HG02973 (cell line): ENCODE data around the gene NEK11.

ENCODE experiments used
- ATAC-seq: cut with Tn5 transposase; IDR thresholded peaks from one replicate; pipeline ENCODE4 v1.9.1; 2021; ENCODE audit warnings: moderate library complexity; ENCODE audit not compliant: unreplicated experiment

NEK11 gene

DNA sequence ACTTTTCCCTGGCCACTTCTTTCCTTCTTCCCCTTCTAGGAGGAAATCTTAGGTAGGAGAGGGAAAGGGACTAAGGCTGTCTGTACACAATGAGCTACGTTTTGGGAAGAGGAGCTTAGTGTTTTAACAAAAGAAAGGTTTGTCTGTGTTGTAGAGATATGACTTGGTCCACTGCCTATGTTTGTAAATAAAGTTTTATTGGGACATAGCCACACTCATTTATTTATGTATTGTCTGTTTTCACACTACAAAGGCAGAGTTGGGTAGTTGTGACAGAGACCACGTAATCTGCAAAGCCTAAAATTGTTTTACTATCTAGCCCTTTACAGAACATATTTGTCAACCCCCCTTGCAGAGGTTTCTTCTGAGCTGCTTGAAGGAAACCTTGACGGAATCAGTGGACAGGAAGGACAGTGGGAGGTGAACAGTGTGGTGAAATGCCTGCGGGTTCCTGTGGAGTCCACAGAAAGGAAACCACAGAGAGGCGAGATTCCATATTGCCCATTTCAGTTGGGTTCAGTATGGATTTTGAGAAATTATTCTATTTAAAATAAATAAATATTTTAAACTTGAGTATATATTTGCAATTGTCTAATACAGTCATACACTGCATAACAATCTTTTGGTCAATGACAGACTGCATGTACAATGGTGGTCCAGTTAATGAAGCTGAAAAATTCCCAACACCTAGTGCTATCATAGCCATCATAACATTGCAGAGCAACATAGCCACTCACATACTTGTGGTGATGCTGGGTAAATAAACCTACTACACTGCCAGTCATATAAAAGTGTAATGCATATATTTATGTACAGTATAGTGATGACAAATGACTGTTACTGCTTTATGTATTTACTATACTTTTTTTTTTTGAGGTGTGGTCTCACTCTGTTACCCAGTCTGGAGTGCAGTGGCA, 197.0 kb downstream of the NEK11 start:
- no peak for ATAC-seq

DNA sequence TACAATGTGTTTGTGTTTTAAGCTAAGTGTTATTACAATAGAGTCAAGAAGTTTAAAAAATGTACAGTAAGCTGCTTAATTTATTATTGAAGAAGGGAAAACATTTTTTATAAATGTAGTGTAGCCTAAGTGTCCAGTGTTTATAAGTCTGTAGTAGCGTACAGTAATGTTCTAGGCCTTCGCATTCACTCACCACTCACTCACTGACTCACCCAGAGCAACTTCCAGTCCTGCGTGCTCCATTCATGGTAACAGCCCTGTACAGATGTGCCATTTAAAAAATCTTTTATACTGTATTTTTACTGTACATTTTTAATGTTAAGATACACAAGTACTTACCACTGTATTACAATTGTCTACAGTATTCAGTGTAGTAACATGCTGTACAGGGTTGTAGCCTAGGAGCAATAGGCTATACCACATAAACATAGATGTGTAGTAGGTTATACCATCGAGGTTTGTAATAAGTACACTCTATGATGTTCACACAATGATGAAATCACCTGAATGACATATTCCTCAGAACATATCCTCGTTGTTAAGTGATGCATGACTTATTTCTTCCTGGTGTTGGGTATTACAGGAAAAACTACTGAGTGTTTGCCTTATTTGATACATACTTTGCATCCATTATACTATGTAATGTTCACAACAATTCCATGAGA, 198.3 kb downstream of the NEK11 start:
- no peak for ATAC-seq

GRCh38 chr3:131228522-131228921, 201.8 kb downstream of the NEK11 start:
- no peak for ATAC-seq

DNA sequence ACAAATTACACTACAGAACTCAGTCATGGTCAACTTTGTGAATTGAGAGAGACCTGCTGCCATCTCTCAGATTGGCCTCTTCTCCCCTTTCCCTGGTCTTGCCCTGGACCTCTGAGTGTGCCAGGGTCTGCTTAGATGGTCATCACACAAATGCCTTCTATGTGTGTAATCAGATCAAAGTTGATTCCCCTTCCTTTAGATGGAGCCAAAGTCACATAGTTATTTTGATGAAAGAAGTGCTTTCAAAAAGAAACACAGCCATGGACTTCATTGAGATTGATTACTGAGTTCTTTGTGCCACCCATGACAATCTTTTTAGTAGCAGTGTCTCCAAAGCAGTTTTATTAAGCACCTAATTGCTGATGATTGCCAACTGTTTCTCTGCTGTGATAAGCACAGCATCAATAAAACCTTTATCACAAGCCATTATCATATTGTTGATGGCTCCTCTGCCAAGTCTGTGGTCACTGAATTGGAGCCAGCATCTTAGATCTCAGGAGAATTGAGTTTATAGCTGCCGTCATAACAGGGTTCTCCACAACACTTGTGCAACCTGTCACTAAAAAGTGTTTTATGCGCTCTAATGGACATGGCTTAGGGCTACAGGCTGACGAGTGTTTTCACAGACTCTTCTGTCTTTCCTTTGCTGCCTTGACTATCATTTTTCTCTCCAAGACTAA, 205.2 kb downstream of the NEK11 start:
- no peak for ATAC-seq

DNA sequence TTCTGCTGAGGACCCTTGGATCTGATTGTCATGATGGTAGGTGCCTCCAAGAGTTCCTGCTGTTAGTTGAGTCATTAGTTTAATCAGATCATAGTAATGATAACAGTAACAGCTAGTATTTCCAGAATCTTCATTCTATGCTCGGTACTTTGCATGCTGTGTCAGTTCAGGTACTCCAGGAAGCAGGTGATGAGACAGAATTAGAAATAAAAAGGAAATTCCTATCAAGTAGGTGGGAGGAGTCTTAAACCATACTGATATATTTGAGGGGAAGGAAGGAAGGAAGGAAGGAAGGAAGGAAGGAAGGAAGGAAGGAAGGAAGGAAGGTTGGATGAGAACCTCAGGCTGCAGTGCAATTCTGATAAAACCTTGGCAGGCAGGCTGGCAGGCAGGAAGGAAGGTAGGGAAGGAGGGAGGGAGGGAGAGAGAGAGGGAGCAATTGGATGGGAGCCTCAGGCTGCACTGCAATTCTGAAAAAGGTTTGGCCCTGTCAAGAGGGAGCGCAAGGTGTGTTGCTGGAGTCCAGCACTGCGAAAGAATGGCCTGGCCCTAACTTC, 206.1 kb downstream of the NEK11 start:
- no peak for ATAC-seq

- no peak for ATAC-seq
Observed at GRCh38 chr3:131233900-131234668, 207.4 kb downstream of the NEK11 start.

DNA sequence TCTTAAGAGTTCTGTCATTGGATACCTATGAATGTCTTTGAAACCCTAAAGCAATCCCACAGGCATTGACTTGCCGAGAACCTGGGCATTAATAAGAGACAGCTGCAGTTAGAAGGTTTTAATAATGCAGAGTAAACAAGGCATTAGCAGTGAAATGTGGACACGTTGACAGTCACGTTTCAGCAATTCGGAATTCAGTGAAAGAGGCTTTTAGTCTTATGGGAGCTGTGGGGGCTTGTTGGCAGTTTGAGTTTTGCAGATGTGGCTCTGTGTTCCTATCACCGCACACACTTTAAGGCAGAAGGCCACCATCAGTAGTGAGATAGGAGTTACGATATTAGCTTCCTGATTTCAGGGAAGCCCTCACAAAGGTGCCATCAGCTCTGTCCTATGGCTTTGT, 209.7 kb downstream of the NEK11 start:
- no peak for ATAC-seq

DNA sequence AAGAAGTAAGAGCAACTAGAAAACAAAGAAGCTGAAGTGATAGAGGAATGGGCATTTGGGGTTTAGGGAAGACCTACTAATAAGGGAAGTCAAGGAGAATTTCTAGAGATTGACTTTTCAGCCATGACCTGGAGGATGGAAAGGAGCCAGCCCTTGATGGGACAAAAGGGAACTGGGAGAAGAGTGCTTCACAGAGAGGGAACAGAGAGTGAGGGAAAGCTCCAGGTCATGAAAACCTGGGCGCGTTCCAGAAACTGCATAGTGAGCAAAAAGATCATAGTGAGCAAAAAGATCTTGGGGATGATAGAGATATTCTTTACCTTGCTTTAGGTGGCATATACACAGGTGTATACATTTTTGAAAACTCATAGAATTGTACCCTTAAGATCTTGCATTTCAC, 211.8 kb downstream of the NEK11 start:
- no peak for ATAC-seq

DNA sequence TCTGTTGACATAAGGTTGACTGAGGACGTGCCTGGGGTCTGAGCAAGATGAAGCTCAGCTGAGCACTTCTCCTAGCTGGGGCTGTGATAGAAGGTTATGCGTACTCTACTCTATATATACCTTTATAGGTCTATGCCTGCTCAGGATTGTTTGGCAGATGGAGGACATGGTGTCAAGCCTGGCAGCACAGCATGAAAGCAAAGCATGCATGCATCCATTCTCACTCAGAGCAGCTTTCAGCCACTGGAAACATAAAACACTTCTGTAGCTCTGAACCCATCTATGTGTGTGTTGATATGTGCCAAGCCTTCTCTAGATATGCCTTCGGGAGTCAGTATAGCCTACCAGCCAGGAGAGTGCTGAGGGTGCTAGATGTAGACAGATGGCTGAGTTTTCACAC, 212.6 kb downstream of the NEK11 start:
- ATAC-seq = no peak

DNA sequence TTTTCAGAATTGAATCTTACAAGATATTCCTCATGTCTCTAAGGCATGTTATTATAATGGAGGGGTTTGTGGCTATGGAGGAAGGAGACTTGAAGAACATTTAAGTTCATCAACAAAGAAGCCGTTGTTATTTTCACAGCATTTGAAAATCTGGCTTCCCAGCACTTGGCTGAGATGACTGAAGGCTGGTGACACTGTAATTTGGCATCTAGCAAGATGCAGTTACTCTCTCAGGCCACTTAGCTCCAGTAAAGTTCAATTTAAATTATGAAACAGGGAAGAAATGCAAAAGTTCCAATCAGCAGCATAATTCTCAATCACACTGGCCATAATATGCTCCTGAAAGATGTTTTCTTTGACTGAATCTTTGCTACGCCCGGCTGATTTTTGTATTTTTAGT, 215.5 kb downstream of the NEK11 start:
- ATAC-seq = no peak

DNA sequence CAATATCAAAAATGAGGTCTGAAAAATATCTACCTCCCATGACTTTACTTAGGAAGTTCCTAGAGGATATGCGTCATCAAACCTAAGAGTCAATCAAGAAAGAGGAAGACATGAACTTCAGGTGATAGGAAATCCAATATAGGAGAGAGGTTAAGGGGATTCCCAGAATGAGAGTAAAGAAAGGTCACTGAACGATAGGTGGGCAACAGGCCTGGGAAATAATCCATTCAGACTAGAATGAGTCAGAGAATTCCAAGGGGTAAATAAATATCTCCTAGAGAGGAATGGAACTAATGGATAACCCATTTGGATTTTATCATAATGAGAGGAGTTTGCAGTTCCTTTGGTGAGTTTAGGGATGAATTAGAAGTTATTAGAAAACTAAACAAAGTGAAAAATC, 223.8 kb downstream of the NEK11 start:
- no peak for ATAC-seq

DNA sequence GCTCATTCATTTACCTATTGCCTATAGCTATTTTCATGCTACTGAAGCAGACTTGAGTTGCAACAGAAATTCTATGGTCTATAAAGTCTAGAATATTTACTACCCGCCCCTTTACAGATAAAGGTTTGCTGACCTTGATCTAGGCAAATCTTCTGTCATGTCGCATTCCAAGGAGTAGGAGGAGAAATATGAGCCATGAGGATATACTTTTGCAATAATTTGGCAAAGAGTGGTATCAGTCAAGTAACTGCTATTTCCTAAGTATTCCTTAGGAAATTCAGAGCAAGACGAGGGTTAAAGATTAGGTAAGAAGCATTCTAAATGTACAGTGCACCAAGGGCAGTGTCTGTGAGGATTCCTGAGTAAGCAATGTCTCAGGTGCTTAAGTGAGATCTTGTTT, 233.8 kb downstream of the NEK11 start:
- no peak for ATAC-seq

- no peak for ATAC-seq
Observed at GRCh38 chr3:131261104-131261503, 234.4 kb downstream of the NEK11 start.

GRCh38 chr3:131275556-131275955, 248.9 kb downstream of the NEK11 start:
- no peak for ATAC-seq

- ATAC-seq = no peak
Observed at GRCh38 chr3:131277836-131278497, 251.3 kb downstream of the NEK11 start.

GRCh38 chr3:131279577-131279976, 252.9 kb downstream of the NEK11 start:
- ATAC-seq = no peak

GRCh38 chr3:131282379-131282778, 255.7 kb downstream of the NEK11 start:
- no peak for ATAC-seq

- ATAC-seq = no peak
Observed at GRCh38 chr3:131282967-131283366, 256.3 kb downstream of the NEK11 start.

GRCh38 chr3:131283862-131284261, 257.2 kb downstream of the NEK11 start:
- ATAC-seq = no peak

GRCh38 chr3:131284302-131284701, 257.6 kb downstream of the NEK11 start:
- no peak for ATAC-seq
